22Rv1 (cell line): Measurements from ENCODE around the gene POC1B.
"Not testable (repeated sequence)": the region's sequence is repeated elsewhere in the genome, so short reads cannot be mapped to it uniquely, and the experiment has no call there.

Experiments used
- H3K27ac ChIP-seq: fragments of 450-650 bp; 2 replicates; pipeline ENCODE4 v1.5.1; 2017
- ZFX ChIP-seq: fragments of 450-650 bp; IDR thresholded peaks from 2 replicates; pipeline ENCODE4 v1.6.1; 2017; ENCODE audit warnings: antibody characterized with exemption, borderline replicate concordance
- TF ChIP-seq, protein P1 (sequence below): fragments of 450-650 bp; IDR thresholded peaks from 2 replicates; pipeline ENCODE4 v1.5.1; 2017; ENCODE audit warnings: mild to moderate bottlenecking

POC1B gene

DNA sequence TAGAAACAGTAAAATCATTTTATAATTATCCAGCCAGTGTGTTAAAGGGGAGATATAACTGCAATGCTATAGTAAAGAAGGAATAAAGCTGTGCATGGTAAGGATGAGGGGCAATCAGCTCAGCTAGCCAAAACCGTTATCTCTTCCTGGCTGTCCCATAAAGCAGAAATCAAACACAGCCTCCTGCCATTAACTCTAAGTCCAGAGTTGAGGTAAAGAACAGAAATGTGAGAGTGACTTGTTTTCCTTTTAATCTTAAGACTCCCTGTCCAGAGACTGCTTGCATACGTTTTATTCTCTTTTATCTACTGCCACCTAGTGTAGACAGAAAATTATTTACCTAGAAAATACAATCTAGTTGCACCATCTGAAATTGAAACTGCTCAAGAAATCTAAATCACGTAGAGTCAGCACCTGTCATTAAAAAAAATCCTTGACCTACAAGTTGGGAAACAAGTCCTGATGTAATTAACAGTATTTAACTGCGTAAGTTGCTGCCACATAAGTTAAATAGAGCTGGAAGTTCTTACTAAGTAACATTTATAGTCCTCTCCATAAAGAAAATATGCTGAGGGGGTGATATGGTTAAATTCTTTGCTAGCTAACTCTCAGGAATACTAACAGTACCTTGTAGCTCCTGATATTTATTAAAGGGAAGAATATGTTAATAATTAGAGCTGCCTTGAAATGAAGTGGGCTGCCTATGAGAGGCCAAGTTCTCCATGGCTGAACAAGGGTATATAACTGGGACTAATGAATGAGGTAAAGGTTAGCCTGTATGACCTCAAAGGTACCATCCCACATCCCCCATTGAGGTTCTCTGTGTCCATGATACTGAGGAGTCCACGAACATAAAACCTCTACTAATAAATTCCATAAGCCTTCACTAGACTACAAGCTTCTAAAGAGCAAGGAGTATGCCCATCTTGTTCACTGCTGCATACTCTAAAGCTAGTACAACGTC is 63.9 kb downstream of the POC1B start:
- H3K27ac ChIP-seq, result peak overlapping the region; percentile 12; the same call in 1 of the 2 replicates
- TF ChIP-seq, protein P1, sequence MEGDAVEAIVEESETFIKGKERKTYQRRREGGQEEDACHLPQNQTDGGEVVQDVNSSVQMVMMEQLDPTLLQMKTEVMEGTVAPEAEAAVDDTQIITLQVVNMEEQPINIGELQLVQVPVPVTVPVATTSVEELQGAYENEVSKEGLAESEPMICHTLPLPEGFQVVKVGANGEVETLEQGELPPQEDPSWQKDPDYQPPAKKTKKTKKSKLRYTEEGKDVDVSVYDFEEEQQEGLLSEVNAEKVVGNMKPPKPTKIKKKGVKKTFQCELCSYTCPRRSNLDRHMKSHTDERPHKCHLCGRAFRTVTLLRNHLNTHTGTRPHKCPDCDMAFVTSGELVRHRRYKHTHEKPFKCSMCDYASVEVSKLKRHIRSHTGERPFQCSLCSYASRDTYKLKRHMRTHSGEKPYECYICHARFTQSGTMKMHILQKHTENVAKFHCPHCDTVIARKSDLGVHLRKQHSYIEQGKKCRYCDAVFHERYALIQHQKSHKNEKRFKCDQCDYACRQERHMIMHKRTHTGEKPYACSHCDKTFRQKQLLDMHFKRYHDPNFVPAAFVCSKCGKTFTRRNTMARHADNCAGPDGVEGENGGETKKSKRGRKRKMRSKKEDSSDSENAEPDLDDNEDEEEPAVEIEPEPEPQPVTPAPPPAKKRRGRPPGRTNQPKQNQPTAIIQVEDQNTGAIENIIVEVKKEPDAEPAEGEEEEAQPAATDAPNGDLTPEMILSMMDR, result peak; percentile 77
- TF ChIP-seq ZFX, result no peak

DNA sequence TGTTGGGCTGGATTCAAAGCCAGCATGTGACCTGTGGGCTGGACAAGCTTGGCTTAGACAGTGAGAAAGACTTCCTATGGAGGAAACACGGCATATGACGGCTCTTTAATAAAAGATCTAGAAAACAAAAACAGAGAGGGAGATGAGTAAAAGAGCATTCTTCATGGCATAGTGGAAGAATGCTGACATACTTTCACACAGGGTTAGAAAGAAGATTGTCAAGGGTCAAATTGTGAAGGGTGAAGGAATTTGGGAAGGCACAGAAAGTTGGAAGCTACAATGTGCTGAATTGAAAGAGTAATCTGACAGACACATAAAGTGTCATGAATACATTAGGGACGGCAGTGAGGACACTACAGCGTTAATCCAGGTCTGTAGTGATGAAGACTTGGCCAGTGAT is 64.7 kb downstream of the POC1B start:
- TF ChIP-seq, protein P1, result no peak
- TF ChIP-seq ZFX, result no peak
- peak overlapping the region; percentile 12; the same call in 1 of the 2 replicates for H3K27ac ChIP-seq

DNA sequence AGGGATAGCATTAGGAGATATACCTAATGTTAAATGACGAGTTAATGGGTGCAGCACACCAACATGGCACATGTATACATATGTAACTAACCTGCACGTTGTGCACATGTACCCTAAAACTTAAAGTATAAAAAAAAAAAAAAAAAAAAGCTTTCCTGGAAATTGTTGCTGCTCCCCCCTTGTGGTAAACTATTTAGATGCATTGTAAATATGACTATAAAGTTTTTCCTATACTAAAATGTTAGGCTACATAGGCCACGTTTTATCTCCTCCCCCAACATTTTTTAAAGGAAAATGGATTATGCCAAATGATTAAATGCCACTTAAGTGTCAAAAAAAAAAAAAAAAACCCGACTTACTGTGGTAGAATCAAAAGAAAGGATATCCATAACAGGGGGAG is 66.6 kb downstream of the POC1B start:
- TF ChIP-seq, protein P1, result peak; percentile 40
- H3K27ac ChIP-seq, result not testable (repeated sequence)

DNA sequence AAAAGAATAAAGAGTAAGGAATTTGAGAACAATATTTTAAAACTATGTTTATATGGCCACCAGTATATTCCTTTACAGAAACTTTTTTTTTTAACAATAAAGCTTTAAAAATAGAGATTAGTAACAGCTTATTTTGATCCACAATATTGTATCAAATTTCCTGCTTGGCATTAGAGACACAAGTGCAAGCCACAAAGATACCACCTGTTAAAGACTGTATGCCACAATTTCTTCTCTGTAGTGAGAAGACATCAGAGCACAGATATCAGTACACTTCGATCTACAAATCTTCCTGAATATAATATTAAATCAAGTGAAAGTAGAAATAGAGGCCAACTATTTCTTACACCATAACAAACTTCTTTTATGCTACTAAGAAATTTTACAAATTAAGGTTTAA is 69.3 kb downstream of the POC1B start:
- no peak overlapping the region for H3K27ac ChIP-seq
- no peak for TF ChIP-seq ZFX
- TF ChIP-seq, protein P1, result no peak

DNA sequence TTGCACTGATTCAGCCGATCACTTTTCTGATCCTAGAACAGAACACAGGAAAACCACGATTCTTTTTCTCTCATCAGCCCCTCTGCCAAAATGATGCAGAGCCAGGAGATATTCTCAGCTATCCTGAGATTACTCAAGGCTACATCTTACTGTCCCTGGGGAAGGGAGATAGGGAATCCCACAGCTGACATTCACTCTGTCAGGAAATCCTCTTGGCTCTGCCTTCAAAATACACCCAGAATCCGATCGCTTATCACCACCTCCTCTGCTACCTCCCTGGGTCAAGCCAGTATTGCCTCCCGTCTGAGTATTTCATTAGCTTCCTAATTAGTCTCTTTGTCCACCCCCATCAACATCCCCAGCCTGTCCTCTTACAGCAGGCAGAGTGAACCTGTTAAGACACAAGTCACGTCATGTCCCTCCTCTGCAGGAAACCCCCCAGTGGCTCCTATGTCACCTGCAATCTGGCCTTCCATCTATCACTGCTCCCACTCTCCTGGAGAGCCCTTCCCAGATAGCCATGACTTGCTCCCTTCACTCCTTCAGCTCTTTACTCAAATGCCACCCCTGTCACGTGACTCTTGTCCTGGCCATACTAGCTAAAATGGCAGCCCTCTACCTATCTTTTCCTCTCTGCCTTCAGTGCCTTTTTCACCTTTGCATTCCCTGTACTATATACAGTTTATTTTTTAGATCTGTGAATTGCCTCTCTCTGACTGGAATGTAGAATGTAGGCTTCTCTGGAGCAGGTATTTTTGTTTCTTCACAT is 71.6 kb downstream of the POC1B start:
- H3K27ac ChIP-seq, result no peak overlapping the region
- TF ChIP-seq, protein P1, result no peak
- TF ChIP-seq ZFX, result no peak

DNA sequence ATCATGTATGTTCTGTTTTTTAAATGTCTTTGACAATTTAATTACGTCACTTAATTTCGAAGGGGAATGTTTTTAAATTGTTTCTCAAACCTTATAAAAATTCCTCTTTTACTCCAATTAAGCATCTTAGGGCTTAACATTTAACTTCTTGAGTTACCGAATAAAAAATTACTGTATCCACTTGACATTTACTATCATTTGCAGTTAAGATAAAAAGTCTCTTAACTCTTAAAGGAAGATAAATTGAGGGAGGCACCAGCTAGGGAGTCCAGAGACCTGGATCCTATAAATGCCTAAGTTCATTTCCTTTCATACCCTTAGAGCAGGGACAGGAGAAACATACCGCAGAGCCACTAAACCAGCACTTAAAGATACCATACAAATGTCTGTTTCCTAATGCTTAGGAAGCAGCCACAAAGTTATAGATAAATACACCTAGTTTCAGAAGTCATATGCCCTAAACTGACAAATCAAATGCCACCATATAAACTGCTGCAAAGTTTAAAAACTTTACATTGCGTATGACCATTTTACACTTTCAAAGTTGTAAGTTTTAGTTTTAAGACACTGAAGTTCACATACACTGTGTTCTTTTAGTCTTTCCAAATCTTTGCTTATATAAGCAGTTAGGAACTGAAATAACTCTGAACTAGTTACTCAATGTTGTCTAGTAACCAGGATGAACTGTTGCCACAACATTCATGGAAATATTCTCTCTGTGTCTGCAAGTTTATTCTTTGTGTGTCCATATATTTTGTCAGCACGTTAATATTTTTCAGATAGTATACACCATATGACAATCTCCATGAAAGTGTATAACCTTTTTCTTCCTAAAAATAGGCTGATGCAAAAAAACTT is 72.5 kb downstream of the POC1B start:
- no peak overlapping the region for H3K27ac ChIP-seq
- TF ChIP-seq, protein P1, result no peak
- no peak for TF ChIP-seq ZFX
